Stomach smooth muscle (tissue), 2 donors: ENCODE results near the gene DNAJB14.

Experiments
- H3K27ac ChIP-seq: one replicate; pipeline ENCODE4 v1.7.0; 2013; ENCODE audit warnings: mild to moderate bottlenecking, low read length, inconsistent platforms
- H3K27me3 ChIP-seq, 2 donors: one replicate each; pipeline ENCODE4 v1.7.0; 2013; ENCODE audit warnings: low read length in 2 of 2; ENCODE audit not compliant: insufficient read depth in 2 of 2, control insufficient read depth in 1 of 2
- H3K36me3 ChIP-seq, 2 donors: one replicate each; pipeline ENCODE4 v1.7.0; 2013; ENCODE audit warnings: low read length in 2 of 2; ENCODE audit not compliant: control insufficient read depth in 2 of 2, insufficient read depth in 2 of 2
- H3K4me1 ChIP-seq: one replicate; pipeline ENCODE4 v1.7.0; 2013; ENCODE audit warnings: low read length; ENCODE audit not compliant: control insufficient read depth, insufficient read depth
- H3K4me3 ChIP-seq, 2 donors: one replicate each; pipeline ENCODE4 v1.7.0; 2013; ENCODE audit warnings: low read length in 2 of 2
- H3K9ac ChIP-seq, 2 donors: one replicate each; pipeline ENCODE4 v1.7.0; 2013; ENCODE audit warnings: low read length in 2 of 2, mild to moderate bottlenecking in 1 of 2
- H3K9me3 ChIP-seq, 2 donors: one replicate each; pipeline ENCODE4 v1.7.0; 2013; ENCODE audit warnings: low read length in 2 of 2; ENCODE audit not compliant: control insufficient read depth in 2 of 2
- donor health status: healthy.
- donor health status: Pancreatic carcinoma.

DNAJB14 gene

GRCh38 chr4:99852199-99852749, 94.1 kb downstream of the DNAJB14 start:
- Histone ChIP-seq H3K27ac (no peak overlapping the region), H3K9ac (no peak overlapping the region), H3K4me1 (no peaks in the 10 kb centered on the region), H3K9me3 (no peaks in the 10 kb centered on the region), H3K36me3 (no peaks in the 10 kb centered on the region), H3K27me3 (no peaks in the 10 kb centered on the region), H3K4me3 (no peak overlapping the region)

GRCh38 chr4:99848591-99849001, 97.8 kb downstream of the DNAJB14 start:
- no peaks in the 10 kb centered on the region for H3K27me3 ChIP-seq
- H3K4me1 ChIP-seq: no peaks in the 10 kb centered on the region
- no peak overlapping the region for H3K9ac ChIP-seq
- no peak overlapping the region for H3K4me3 ChIP-seq
- H3K36me3 ChIP-seq: no peaks in the 10 kb centered on the region
- no peak overlapping the region for H3K27ac ChIP-seq
- H3K9me3 ChIP-seq: no peaks in the 10 kb centered on the region

GRCh38 chr4:99847362-99847976, 98.9 kb downstream of the DNAJB14 start:
- no peaks in the 10 kb centered on the region for H3K9me3 ChIP-seq
- H3K36me3 ChIP-seq: no peaks in the 10 kb centered on the region
- H3K27me3 ChIP-seq: no peaks in the 10 kb centered on the region
- H3K9ac ChIP-seq: no peak overlapping the region
- no peak overlapping the region for H3K27ac ChIP-seq
- H3K4me3 ChIP-seq: no peak overlapping the region
- H3K4me1 ChIP-seq: no peaks in the 10 kb centered on the region

GRCh38 chr4:99846891-99847290, 99.5 kb downstream of the DNAJB14 start:
- no peaks in the 10 kb centered on the region for H3K9me3 ChIP-seq
- H3K27ac ChIP-seq: no peak overlapping the region
- H3K4me3 ChIP-seq: no peak overlapping the region
- no peak overlapping the region for H3K9ac ChIP-seq
- no peaks in the 10 kb centered on the region for H3K36me3 ChIP-seq
- H3K27me3 ChIP-seq: no peaks in the 10 kb centered on the region
- H3K4me1 ChIP-seq: no peaks in the 10 kb centered on the region
